Endometrial microvascular endothelial cells (primary cell): Measurements from ENCODE around the gene LMF2. TPM values are rescaled to one million over a fixed set of nuclear protein-coding genes. Genes with fewer than 3 reads are reported as not detected.
"Not testable (repeated sequence)": the region's sequence is repeated elsewhere in the genome, so short reads cannot be mapped to it uniquely, and the experiment has no call there.

ENCODE experiments used
- in situ Hi-C: cut with HindIII; loops from 2 replicates; pipeline ENCODE4 v1.10.0; 2017; ENCODE audit warnings: low sequenced_read_pairs, low pct_unique_long_range_greater_than_20kb; ENCODE audit errors: inconsistent ontology term
- total RNA-seq: library from RNA; depleted of rRNA; stranded (reverse); fragments of >200 nt; gene quantifications from one replicate; pipeline ENCODE4 v1.2.3, GENCODE V29; 2015; ENCODE audit errors: inconsistent ontology term

Gene LMF2
- total RNA-seq, 1 donor from 2014 or later = 73.8 TPM

- in situ Hi-C loops = no loop called here
Observed at GRCh38 chr22:50536226-50536625, 28.7 kb upstream of the LMF2 start.

- in situ Hi-C loops = no loop called here
Observed at GRCh38 chr22:50535113-50535512, 27.6 kb upstream of the LMF2 start.

DNA sequence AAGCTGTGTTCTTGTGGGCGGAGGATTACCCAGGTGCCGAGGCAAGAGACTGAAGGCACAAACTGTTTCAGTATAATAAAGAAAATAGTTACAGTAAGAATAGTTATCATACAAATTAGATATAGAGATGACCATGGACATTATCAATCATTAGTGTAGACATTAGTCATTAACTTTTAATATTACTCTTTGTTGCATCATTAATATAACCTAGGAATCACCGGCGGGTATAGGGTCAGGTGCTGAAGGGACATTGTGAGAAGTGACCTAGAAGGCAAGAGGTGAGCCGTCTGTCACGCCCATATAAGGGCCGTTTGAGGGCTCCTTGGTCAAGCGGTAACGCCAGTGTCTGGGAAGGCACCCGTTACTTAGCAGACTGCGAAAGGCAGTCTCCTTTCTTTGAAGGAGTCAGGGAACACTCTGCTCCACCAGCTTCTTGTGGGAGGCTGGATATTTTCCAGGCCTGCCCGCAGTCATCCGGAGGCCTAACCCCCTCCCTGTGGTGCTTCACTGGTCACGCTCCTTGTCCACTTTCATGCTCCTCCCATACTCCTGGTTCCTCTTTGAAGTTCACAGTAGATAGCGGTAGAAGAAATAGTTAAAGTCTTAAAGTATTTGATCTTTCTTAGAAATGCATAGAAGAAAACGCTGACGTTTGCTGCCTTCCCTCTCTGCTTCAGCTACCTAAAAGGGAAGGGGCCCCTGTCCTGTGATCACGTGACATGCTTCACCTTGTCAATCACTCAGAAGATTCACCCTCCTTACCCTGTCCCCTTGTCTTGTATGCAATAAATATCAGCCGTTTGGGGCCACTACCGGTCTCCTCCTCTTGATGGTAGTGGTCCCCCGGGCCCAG lies 26.6 kb upstream of the LMF2 start:
- in situ Hi-C loops = not testable (repeated sequence)

DNA sequence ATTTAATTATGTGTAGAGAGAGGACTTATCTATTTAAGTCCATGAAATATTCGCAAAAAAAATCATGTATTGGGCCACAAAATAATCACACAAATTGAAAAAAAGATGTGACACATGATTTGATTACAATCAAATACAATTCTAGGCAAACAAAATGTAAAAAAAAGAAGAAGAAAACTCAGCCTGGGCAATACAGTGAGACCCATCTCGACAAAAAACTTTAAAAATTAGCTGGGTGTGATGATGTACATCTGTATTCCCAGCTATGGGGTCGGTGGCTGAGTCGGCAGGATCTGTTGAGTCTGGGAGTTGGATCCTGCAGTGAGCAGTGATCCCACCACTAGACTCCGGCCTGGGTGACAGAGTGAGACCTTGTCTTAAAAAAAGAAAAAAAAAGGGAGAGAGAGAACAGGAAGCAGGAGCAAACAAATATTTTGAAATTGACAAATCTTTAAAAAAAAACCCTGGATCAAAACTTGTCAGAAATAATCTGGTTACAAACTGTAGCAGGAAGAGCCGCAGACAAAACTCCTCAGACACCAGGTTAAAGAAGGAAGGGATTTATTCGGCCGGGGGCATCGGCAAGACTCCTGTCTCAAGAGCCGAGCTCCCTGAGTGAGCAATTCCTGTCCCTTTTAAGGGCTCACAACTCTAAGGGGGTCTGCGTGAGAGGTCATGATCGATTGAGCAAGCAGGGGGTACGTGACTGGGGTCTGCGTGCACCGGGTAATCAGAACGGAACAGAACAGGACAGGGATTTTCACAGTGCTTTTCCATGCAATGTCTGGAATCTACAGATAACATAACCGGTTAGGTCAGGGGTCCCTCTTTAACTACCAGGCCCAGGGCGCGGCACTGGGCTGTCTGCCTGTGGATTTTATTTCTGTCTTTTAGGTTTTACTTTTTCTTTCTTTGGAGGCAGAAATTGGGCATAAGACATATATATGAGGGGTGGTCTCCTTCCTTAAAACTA lies 25.6 kb upstream of the LMF2 start:
- in situ Hi-C loops = no loop called here

DNA sequence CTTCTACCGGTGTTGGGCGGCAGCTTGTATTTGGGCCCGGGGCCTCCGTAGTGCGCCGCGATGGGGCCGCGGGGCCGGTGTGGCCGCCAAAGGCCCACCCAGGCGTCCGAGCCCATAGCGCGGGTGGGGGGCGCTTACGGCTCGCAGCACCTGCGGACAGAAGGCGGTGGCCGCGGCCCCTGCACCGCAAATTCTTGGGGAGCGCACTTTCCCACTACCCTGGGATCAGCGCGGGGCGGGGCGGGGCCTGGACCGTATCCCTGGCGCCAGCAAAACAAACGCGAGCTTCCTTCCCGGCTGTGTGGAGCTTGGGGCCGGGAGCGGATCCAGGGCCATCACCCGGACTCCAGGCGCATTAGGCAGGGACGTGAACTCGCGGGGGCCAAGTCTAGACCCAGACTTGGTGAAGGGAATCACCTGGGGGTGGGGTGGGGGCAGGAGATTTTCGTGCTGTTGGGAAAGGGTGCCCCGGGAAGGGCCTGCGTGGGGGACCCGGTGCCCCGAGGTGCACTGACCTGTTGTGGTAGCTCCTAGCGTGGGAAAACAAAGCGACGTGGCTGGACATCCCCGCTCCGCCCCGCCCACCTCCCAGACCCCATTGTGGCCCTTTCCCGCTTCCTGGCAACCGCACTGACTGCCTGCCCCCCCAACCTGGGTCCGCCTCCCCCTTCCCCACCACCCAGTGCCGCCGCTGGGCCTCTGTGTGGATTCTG lies 24.6 kb upstream of the LMF2 start:
- in situ Hi-C loops = no loop called here

GRCh38 chr22:50531546-50531961 lies 24.1 kb upstream of the LMF2 start:
- in situ Hi-C loops = no loop called here

DNA sequence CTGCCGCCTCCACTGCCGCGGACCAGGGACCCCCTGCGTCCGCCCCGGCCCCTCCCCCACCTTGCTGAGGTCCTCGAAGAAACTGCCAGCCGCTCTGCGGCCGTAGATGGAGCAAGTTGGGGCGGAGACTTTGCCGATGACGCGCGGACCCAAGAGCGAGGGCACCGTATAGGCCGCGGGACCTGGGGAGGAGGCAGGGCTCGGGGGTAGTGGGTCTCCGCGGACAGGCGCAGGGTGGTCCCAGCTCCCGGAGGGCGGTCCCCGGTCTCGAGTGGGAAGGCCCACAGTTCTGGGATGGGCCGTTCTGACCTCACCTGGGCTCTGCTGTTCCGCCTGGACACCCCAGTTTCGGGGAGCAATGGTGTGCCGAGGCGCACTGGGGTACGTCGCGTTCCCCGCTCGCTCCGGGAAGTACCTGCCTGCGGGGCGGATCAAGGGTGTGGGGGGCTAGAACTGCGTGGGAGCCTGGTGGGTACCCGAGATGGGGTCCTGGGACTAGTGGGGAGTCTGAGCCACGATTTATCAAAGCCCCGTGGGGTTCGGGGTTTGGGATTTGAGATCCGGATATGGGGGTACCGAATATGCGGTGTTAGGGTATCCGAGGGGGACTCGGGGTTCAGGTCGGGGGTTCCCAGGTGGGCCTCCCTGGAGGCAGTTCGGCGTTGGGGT lies 23.5 kb upstream of the LMF2 start:
- in situ Hi-C loops = no loop called here

DNA sequence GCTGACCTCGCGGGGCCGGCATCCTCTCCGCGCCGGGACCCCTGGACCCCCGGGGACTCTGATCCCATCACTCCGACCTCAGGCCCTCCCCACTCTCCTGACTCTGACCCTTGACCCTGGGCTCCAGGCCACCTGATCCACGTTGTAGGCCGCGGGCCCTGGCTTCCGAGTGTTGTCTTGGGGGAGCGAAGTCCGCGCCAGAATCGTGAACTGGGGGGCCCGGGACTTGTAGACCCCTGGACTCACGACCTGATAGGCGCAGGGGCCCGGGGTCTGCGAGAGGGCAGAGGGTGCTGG lies 23.0 kb upstream of the LMF2 start:
- in situ Hi-C loops = no loop called here

GRCh38 chr22:50529897-50530579 lies 22.5 kb upstream of the LMF2 start, which contains the start of gene TYMP:
TYMP (minus strand) TSS chr22:50530012; CDS start chr22:50529709, 303 bp downstream.
- in situ Hi-C loops = no loop called here

- in situ Hi-C loops = no loop called here
Observed at GRCh38 chr22:50529416-50529896, 22.0 kb upstream of the LMF2 start.

DNA sequence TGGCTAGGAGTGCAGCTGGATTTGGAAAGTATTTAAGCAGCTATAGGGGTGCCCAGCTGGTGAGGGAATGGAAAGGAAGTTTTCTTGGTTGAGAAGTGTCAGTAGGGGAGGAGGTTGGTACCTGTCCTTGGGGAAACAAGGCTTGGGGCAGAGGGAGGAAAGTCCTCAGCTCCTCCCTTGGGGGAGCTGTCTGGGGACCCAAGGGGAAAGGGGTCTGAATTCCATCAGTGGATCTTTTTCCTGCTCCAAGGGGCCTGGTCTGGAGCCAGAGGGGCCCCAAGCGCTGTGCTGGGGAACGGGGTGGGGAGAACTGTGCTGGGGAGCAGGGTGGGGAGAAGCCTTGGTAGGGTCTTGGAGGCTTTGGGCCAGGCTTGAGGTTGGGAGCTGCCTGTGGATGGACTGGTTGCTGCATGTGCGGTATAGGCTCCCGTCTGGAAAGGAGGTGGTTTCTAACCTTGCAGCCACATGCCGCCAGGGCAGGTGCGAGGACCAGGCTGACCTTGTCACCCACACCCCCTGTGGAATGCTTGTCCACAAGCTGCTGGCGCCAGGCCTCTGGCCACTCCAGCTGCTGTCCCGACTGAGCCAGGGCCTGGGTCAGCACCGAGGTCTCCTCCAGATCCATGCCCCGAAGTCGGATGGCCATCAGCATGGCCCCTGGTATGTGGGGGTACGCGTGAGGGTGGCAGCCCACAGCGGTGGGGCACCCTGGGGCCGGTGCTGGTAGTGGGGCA lies 21.3 kb upstream of the LMF2 start:
- in situ Hi-C loops = no loop called here

DNA sequence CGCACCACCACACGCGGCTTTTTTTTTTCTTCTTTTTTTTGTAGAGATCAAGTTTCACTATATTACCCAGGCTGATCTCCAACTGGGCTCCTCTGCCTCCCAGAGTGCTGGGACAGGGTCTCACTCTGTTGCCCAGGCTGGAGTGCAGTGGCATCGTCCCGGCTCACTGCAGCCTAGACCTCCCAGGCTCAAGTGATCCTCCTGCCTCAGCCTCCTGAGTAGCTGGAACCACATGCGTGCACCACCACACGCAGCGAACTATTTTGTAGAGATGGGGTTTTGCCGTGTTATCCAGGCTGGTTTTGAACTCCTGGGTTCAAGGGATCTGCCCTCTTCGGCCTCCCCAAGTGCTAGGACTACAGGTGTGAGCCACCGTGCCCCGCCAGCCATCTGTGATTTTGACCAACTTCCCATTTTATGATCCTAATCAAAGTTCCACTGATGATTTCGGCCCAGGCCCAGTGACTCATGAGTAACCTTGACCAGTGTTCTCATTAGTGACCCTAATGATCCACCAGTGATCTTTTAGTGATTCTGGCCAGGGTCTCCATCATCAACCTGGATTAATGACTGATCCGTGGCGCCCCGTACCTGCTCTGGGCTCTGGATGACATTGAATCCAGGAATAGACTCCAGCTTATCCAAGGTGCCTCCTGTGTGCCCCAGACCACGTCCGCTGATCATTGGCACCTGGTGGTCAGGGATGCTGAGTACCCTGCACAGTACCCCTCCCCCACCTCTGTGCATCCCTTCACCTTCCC lies 20.6 kb upstream of the LMF2 start:
- in situ Hi-C loops = no loop called here

- in situ Hi-C loops = no loop called here
Observed at GRCh38 chr22:50526834-50527801, 19.6 kb upstream of the LMF2 start.

- in situ Hi-C loops = no loop called here
Observed at GRCh38 chr22:50526108-50526833, 18.8 kb upstream of the LMF2 start.

DNA sequence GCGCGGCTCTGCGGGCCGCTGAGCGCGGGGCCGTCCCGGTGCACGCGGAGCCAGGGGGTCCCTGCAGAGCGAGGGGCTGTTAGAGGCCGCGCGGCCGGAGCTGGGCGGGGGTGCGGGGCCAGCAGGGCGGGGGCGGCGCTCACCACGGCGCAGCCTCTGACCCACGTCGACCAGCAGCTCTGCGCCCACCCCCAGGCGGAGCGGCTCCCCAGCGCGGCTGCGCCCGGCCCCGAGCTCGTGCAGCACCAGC lies 18.3 kb upstream of the LMF2 start:
- in situ Hi-C loops = no loop called here
